Measurements from ENCODE around the gene MAPK10.

MAPK10 gene

DNA sequence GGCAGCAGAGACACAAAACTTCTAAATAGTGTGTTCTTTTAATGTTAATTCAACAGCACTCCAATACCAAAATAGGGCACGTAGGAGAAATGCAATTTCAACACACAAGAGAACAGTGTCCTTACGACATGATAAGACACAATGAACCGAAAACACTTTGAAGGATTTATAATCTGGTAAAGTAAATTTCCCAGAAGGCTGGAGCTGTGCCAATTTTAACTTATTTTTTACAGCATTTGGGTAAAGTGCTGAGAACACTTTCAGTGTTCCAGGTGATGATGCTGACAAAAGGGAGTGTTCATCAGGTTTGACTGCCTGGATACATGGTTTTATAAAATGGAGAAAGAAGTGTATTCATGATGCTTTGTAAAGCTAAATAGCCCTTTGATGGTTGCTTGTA is 76.5 kb downstream of the MAPK10 start:
- H3K4me3 ChIP-seq (ENCODE audit: low read depth, low read length) = no peak overlapping the region
- TF ChIP-seq, protein P1, sequence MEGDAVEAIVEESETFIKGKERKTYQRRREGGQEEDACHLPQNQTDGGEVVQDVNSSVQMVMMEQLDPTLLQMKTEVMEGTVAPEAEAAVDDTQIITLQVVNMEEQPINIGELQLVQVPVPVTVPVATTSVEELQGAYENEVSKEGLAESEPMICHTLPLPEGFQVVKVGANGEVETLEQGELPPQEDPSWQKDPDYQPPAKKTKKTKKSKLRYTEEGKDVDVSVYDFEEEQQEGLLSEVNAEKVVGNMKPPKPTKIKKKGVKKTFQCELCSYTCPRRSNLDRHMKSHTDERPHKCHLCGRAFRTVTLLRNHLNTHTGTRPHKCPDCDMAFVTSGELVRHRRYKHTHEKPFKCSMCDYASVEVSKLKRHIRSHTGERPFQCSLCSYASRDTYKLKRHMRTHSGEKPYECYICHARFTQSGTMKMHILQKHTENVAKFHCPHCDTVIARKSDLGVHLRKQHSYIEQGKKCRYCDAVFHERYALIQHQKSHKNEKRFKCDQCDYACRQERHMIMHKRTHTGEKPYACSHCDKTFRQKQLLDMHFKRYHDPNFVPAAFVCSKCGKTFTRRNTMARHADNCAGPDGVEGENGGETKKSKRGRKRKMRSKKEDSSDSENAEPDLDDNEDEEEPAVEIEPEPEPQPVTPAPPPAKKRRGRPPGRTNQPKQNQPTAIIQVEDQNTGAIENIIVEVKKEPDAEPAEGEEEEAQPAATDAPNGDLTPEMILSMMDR (IDR thresholded peaks at IDR 0.05; ENCODE audit: low read depth, low read length) = no peak

DNA sequence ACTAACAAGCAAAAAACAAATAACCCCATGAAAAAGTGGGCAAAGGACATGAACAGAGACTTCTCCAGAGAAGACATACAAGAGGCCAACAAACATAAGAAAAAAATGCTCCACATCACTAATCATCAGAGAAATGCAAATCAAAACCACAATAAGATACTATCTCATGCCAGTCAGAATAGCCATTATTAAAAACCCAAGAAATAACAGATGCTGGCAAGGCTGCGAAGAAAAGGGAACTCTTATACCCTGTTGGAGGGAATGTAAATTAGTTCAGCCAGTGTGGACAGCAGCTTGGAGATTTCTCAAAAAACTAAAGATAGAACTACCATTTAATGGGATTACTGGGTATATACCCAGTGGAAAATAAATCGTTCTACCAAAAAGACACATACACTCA is 79.6 kb downstream of the MAPK10 start:
- H3K4me3 ChIP-seq (ENCODE audit: low read depth, low read length) = no peak overlapping the region
- TF ChIP-seq, protein P1 (IDR thresholded peaks at IDR 0.05; ENCODE audit: low read depth, low read length) = no peak

DNA sequence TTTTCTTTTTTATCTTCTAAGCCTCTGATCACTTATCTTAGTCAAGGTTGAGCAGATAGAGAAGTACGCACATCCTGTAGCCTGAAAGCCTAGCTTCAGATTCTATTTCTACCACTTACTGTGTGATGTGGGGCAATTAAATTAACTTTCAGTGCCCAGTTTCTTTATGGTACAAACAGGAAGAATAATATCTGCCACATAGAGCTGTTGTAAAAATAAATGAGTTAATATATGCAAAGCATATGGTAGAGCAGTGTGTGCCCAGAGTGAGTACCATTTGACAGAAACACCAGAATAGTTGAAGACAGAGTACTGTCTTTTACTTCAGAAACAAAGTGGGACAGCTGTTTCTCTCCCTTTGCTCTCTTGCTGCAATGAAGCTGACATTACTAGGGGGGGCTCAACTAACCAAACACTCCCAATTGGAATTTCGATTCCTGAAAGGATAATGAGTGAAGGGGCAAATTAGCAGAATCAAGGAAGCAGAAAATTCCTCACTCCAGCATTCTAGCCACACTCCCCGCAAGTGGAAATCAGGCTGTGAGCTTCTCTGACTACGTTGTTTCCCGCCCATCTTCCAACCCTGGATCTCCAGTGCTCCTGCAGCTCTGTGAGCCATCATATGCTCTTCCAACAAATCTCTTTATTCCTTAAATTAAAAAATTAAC is 80.4 kb downstream of the MAPK10 start:
- TF ChIP-seq, protein P1 (IDR thresholded peaks at IDR 0.05; ENCODE audit: low read depth, low read length) = no peak
- no peak overlapping the region for H3K4me3 ChIP-seq (ENCODE audit: low read depth, low read length)

DNA sequence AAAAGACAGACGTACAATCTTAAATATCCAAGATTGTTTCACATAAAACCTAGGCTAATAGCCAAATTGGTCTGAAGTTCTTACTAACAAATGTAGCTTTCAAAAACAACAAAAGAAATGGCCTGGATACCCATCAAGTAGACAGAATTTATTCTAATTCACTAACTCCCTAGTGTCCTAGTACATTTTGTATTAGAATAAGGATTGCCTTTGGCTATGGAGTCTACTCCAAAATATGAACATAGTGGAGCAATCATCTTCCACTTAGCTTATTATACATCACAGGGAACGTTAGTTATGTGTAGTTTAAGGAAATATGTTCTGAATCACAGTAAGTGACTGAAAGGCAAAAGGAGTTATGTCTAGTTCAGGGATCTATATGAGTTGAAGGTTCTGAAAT is 81.7 kb downstream of the MAPK10 start:
- TF ChIP-seq, protein P1 (IDR thresholded peaks at IDR 0.05; ENCODE audit: low read depth, low read length) = no peak
- H3K4me3 ChIP-seq (ENCODE audit: low read depth, low read length) = no peak overlapping the region

DNA sequence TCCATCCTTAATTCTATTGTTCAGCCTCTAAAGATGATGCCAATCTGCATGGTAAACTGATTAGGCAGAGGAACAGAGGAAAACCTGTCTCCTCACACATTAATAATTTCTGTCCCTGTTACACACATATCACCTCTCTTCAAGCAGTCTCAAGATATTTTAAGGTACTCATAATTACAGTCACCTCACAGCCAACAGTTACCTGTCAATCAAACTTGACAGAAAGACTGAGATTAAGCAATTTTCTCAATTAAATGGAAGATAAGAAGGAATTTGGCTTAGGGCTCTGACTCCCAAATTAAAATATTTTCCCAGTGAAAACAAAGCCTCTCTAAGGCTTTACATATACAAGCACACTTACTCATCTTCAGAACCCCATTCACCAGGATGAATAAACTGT is 85.2 kb downstream of the MAPK10 start:
- H3K4me3 ChIP-seq (ENCODE audit: low read depth, low read length) = no peak overlapping the region
- TF ChIP-seq, protein P1 (IDR thresholded peaks at IDR 0.05; ENCODE audit: low read depth, low read length) = no peak

DNA sequence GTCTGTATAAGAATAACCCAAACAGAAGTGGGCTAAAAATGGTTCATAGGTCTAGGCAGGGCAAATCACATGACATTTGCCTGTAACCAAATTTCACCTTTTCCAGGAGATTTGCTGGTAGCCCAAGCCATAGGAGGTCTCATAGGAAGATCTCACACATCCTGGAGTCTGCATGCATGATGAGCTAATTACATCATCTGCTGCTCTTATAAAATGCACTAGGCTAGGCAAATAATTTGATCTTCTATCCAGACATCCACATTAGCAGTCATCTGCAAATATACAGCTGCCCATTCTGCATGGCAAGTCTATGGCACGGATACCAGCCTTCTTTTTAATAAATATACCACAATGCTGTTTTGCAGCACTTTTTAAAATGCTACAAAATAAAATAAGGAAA is 87.2 kb downstream of the MAPK10 start:
- TF ChIP-seq, protein P1 (IDR thresholded peaks at IDR 0.05; ENCODE audit: low read depth, low read length) = no peak
- no peak overlapping the region for H3K4me3 ChIP-seq (ENCODE audit: low read depth, low read length)

DNA sequence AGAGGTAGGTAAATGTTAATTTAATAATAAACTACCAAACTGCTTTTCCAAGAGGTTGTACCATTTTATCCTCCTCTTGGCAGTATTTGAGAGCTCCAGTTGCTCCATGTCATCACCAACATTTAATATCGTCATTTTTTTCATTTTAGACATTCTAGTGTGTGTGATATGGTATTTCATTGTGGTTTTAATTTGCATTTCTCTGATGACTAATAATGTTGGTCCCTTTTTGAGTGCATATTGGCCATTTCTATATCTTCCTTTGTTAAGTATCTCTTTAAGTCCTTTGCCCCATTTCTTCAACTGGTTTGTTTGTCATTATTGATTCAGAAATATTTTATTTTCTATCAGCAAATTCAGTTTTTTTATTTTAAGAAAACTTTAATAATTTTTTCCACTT is 88.8 kb downstream of the MAPK10 start:
- H3K4me3 ChIP-seq (ENCODE audit: low read depth, low read length) = no peak overlapping the region
- TF ChIP-seq, protein P1 (IDR thresholded peaks at IDR 0.05; ENCODE audit: low read depth, low read length) = no peak
